GM06990 (cell line): ENCODE results near the gene SLC29A1.

Experiments used
- DNase-seq: peaks from one replicate; pipeline ENCODE4 v3.0.0-alpha.2; 2011; ENCODE audit not compliant: insufficient read length; ENCODE audit errors: extremely low read depth
- H3K27me3 ChIP-seq: replicated peaks from 2 replicates; pipeline ENCODE4 v1.6.0; 2011; ENCODE audit warnings: low read length; ENCODE audit not compliant: control insufficient read depth, insufficient read depth
- H3K36me3 ChIP-seq: 2 replicates; pipeline ENCODE4 v1.5.1; 2011; ENCODE audit warnings: low read length; ENCODE audit not compliant: control insufficient read depth, insufficient read depth
- H3K4me3 ChIP-seq: replicated peaks from 2 replicates; pipeline ENCODE4 v1.5.1; 2011; ENCODE audit warnings: low read depth, mild to moderate bottlenecking, control low read depth, low read length
- TF ChIP-seq, protein P1 (sequence below): IDR thresholded peaks from 2 replicates; pipeline ENCODE4 v1.5.1; 2011; ENCODE audit warnings: low read length, control low read depth, mild to moderate bottlenecking, inconsistent platforms; ENCODE audit not compliant: insufficient read depth, poor library complexity, severe bottlenecking

Gene SLC29A1

GRCh38 chr6:44258921-44259320 lies 35.5 kb downstream of the SLC29A1 start:
- DNase-seq = no peak
- H3K36me3 ChIP-seq = peaks cover 41% of the 10 kb centered on the region
- no peaks in the 10 kb centered on the region for H3K27me3 ChIP-seq
- peak overlapping the region; percentile 9; the same call in 1 of the 2 replicates for H3K4me3 ChIP-seq
- TF ChIP-seq, protein P1, sequence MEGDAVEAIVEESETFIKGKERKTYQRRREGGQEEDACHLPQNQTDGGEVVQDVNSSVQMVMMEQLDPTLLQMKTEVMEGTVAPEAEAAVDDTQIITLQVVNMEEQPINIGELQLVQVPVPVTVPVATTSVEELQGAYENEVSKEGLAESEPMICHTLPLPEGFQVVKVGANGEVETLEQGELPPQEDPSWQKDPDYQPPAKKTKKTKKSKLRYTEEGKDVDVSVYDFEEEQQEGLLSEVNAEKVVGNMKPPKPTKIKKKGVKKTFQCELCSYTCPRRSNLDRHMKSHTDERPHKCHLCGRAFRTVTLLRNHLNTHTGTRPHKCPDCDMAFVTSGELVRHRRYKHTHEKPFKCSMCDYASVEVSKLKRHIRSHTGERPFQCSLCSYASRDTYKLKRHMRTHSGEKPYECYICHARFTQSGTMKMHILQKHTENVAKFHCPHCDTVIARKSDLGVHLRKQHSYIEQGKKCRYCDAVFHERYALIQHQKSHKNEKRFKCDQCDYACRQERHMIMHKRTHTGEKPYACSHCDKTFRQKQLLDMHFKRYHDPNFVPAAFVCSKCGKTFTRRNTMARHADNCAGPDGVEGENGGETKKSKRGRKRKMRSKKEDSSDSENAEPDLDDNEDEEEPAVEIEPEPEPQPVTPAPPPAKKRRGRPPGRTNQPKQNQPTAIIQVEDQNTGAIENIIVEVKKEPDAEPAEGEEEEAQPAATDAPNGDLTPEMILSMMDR = no peak

GRCh38 chr6:44260011-44260410 lies 36.6 kb downstream of the SLC29A1 start:
- DNase-seq = no peak
- peak overlapping the region; percentile 26 for H3K4me3 ChIP-seq
- no peaks in the 10 kb centered on the region for H3K27me3 ChIP-seq
- TF ChIP-seq, protein P1 = no peak
- H3K36me3 ChIP-seq = peaks cover 30% of the 10 kb centered on the region

GRCh38 chr6:44260451-44261297 lies 37.3 kb downstream of the SLC29A1 start:
- DNase-seq = peak; percentile 55
- Histone ChIP-seq H3K36me3 (peaks cover 26% of the 10 kb centered on the region), H3K4me3 (peak overlapping the region; percentile 96), H3K27me3 (no peaks in the 10 kb centered on the region)
- TF ChIP-seq, protein P1 = no peak

DNA sequence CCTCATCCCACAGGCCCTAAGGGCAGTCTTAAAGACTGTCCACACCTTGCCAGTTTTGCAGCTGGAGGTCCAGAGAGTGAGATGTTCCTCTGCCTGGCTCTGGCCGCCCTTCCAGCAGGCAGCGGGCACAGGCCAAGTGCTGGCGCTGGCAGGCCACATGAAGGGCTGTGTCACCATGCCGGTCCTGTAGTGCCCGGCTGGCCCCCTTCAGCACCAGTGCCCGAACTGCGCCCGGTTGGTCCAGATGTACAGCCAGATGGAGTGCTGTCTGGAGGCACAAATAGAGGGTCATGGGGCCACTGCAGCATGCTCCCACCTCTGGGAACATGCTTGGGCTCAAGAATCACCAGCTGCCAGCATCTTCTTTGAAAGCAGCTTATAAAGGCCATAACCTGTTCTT lies 38.2 kb downstream of the SLC29A1 start:
- TF ChIP-seq, protein P1 = no peak
- Histone ChIP-seq H3K4me3 (peak overlapping the region; percentile 96), H3K27me3 (no peaks in the 10 kb centered on the region), H3K36me3 (peaks cover 26% of the 10 kb centered on the region)
- DNase-seq = no peak

DNA sequence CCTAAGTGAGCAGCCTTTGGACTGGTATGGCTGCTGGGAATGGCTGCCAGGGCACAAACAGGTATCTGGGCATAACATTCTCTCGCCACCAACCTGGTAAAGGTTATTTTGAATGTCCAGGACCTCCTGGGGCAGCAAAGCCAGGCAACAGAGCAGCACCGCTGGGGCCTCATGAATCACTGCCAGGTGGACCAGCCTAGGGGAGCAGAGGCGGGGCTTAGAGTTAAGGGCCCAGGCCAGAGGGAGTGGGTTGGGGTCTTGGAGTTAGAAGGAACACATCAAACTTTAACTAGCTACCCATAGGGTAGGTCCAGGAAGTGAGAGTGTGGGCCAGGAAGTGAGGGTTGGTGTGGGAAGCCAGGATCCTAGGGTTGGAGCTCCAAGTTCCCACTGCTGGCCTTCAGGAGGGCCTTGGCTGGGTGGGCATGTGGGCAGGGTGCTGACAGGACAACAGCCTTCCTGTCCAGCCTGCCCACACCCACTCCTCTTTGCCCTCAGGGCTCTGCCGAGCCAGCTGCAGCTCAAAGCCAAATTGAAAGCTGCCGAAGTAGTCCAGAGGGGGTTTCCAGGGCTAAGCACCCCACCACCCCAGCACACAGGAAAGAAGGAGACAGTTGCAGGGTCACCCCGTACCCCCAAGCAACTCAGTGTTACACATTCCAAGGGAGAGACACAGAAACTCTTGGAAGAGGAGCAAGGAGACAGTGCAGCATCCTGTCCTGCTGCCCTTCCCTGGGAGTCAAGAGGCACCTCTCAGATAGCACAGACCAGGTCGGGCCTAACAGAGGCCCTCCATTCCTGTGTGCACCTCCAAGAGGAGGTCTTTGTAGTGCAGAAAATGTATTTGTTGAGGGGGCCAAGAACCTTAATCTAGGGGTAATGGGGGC lies 39.3 kb downstream of the SLC29A1 start:
- Histone ChIP-seq H3K36me3 (peaks cover 26% of the 10 kb centered on the region), H3K27me3 (no peaks in the 10 kb centered on the region), H3K4me3 (peak overlapping the region; percentile 96)
- TF ChIP-seq, protein P1 = no peak
- DNase-seq = peak; percentile 51
